Measurements from ENCODE around the gene VASH1. TPM values are rescaled to one million over a fixed set of nuclear protein-coding genes. Genes with fewer than 3 reads are reported as not detected.
"Not testable (repeated sequence)": the region's sequence is repeated elsewhere in the genome, so short reads cannot be mapped to it uniquely, and the experiment has no call there.

The VASH1 gene
- total and polyA plus RNA-seq, 8 donors, result 26.5 to 71.3 (median 49.2) TPM

DNA sequence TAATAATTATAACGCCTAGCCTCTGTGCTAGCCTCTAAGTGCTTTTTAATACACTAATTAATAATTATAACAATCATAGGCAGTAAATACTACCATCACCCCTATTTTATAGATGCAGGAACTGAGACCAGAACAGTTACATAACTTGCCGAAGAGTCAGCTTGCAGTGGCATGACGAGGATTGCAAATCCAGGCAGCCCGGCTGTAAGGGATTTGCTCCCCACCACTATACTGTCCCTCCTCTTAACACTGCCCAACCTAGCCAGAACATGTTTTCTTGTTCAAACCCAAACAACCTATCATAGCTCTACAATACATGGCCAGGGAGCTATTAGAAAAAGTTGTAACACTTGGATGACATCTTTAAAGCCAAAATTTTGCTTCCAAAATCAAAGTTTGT, 33.9 kb upstream of the VASH1 start:
- Histone ChIP-seq H3K36me3 (no peaks in the 10 kb centered on the region), H3K4me1 (peaks cover 0 to 16% of the 10 kb centered on the region in 2 donors), H3K9me3 (no peaks in the 10 kb centered on the region), H3K27ac (no peak overlapping the region), H3K27me3 (no peaks in the 10 kb centered on the region), H3K4me3 (no peak overlapping the region)
- TF ChIP-seq, protein P1, sequence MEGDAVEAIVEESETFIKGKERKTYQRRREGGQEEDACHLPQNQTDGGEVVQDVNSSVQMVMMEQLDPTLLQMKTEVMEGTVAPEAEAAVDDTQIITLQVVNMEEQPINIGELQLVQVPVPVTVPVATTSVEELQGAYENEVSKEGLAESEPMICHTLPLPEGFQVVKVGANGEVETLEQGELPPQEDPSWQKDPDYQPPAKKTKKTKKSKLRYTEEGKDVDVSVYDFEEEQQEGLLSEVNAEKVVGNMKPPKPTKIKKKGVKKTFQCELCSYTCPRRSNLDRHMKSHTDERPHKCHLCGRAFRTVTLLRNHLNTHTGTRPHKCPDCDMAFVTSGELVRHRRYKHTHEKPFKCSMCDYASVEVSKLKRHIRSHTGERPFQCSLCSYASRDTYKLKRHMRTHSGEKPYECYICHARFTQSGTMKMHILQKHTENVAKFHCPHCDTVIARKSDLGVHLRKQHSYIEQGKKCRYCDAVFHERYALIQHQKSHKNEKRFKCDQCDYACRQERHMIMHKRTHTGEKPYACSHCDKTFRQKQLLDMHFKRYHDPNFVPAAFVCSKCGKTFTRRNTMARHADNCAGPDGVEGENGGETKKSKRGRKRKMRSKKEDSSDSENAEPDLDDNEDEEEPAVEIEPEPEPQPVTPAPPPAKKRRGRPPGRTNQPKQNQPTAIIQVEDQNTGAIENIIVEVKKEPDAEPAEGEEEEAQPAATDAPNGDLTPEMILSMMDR (IDR thresholded peaks at IDR 0.05), result no peak
- ATAC-seq (peak; percentile 29), DNase-seq (no peak)
- intact Hi-C loops (cut with DNase I), result no loop called here

DNA sequence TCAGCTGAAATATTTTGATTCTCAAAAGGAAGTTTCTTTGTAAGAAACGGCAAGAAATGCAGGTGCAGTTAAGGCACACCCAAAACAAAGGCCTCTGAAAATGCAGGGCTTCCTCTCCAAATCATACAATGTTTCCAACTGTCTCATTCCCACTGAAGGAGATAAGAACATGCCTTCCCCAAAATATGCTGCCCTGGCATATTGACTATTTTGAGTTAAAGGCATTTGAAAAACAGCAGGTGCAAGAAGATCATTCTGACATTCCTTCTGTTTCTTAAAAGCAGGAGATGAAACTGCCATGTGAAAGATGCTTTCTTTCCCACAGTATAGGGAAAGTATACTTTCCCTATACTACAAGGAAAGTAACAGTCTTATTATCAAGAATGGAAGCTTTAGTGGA, 33.4 kb upstream of the VASH1 start:
- no peaks in the 10 kb centered on the region for H3K9me3 ChIP-seq
- no peak for DNase-seq
- H3K27me3 ChIP-seq, result no peaks in the 10 kb centered on the region
- intact Hi-C loops (cut with DNase I), result no loop called here
- H3K27ac ChIP-seq, result no peak overlapping the region
- TF ChIP-seq, protein P1 (IDR thresholded peaks at IDR 0.05), result no peak
- H3K4me1 ChIP-seq, result peaks cover 0 to 16% of the 10 kb centered on the region in 2 donors
- H3K36me3 ChIP-seq, result no peaks in the 10 kb centered on the region
- H3K4me3 ChIP-seq, result no peak overlapping the region
- no peak for ATAC-seq

DNA sequence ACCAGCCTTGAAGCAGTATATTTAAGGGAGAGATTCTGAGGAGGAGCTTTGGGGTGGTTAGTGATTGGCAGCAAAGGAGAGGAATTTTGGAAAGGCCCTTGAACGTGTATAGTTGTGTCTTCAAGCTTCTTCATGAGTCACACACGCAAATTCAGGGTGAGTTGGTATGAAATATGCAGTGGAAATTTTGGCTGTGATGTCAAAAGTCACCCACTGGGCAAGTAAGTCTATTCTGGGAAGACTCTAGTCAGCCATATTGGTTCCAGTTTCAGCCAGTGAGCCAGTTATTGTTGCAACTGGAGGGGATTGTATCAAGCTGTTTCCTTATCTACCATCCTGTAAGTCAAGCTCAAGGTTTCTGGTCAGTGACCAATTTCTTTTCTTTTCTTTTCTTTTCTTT, 32.0 kb upstream of the VASH1 start:
- H3K36me3 ChIP-seq, result no peaks in the 10 kb centered on the region
- no peak for DNase-seq
- H3K9me3 ChIP-seq, result no peaks in the 10 kb centered on the region
- ATAC-seq, result no peak
- H3K4me3 ChIP-seq, result no peak overlapping the region
- H3K27me3 ChIP-seq, result no peaks in the 10 kb centered on the region
- intact Hi-C loops (cut with DNase I), result no loop called here
- TF ChIP-seq, protein P1 (IDR thresholded peaks at IDR 0.05), result no peak
- no peak overlapping the region for H3K27ac ChIP-seq
- H3K4me1 ChIP-seq, result peaks cover 0 to 16% of the 10 kb centered on the region in 2 donors

DNA sequence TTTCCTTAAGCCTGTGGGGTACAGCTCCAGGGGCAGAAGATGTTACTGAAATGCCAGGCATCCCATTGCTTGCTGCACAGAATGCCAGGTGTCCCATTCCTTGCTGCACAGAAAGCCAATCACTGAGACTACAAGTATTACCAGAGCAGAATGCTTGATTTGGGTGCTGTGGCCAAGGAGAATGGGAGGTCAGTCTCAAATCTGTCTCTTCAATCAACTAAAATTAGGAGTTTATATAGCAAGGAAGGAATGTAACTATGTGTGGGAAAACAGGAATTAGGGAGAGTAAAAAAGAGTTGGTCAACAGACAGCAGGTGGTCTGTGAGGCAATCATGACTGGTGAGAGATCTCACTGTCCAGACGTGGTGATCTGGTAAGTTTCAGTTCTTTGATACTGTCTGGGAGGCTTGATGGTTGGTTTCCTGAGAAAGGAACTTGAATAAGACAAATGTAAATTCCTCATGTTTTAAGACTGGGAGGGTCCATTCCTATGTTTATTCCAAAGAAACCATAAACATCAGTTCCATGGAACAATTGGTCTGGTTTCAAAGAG, 31.2 kb upstream of the VASH1 start:
- Histone ChIP-seq H3K27ac (no peak overlapping the region), H3K4me3 (no peak overlapping the region), H3K9me3 (no peaks in the 10 kb centered on the region), H3K4me1 (peaks cover 0 to 16% of the 10 kb centered on the region in 2 donors), H3K36me3 (no peaks in the 10 kb centered on the region), H3K27me3 (no peaks in the 10 kb centered on the region)
- TF ChIP-seq, protein P1 (IDR thresholded peaks at IDR 0.05), result no peak
- DNase-seq (no peak), ATAC-seq (no peak)
- intact Hi-C loops (cut with DNase I), result no loop called here

DNA sequence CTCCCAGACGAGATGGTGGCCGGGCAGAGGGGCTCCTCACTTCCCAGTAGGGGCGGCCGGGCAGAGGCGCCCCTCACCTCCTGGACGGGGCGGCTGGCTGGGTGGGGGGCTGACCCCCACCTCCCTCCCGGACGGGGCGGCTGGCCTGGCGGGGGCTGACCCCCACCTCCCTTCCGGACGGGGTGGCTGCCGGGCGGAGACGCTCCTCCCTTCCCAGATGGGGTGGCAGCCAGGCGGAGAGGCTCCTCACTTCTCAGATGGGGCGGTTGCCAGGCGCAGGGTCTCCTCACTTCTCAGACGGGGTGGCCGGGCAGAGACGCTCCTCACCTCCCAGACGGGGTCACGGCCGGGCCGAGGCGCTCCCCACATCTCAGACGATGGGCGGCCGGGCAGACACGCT, 26.8 kb upstream of the VASH1 start:
- H3K9me3 ChIP-seq; DNase-seq; H3K36me3 ChIP-seq; H3K27me3 ChIP-seq; intact Hi-C loops (cut with DNase I); H3K4me1 ChIP-seq; H3K27ac ChIP-seq; ATAC-seq; H3K4me3 ChIP-seq: not testable (repeated sequence)

DNA sequence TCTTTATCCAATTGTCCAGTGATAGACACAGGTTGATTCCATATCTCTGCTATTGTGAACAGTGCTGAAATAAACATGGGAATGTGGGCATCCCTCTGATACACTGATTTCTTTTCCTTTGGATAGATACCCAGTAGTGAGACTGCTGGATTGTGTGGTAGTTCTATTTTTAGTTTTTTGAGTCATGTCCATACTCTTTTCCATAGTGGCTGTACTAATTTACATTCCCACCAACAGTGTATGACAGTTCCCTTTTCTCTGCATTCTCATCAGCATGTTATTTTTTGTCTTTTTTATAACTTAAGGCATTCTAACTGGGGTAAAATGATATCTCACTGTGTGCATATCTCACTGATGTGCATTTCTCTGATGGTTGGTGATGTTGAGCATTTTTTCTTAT, 24.8 kb upstream of the VASH1 start:
- no peaks in the 10 kb centered on the region for H3K36me3 ChIP-seq
- intact Hi-C loops (cut with DNase I), result no loop called here
- H3K4me3 ChIP-seq, result no peak overlapping the region
- no peak overlapping the region for H3K27ac ChIP-seq
- peaks cover 0 to 21% of the 10 kb centered on the region in 2 donors for H3K9me3 ChIP-seq
- TF ChIP-seq, protein P1 (IDR thresholded peaks at IDR 0.05), result no peak
- no peaks in the 10 kb centered on the region for H3K27me3 ChIP-seq
- ATAC-seq, result no peak
- no peaks in the 10 kb centered on the region for H3K4me1 ChIP-seq
- DNase-seq, result no peak
